Body of pancreas (tissue), 4 donors: ENCODE data around the gene SPTB. TPM values are rescaled to one million over a fixed set of nuclear protein-coding genes. Genes with fewer than 3 reads are reported as not detected.

Experiments
- ATAC-seq: fragments of 150-250 bp; one replicate; pipeline ENCODE4 v1.9.1; 2016
- DNase-seq, 4 donors: peaks; one replicate each; pipeline ENCODE4 v3.0.0-alpha.2; 2019
- H3K27ac ChIP-seq, 4 donors: fragments of 200-600 bp; sonication (generic); 1 replicate in 3 of 4; 2 replicates in 1 of 4; pipeline versions ENCODE4 v1.5.1 to v1.6.1; 2016 to 2019; ENCODE audit warnings: mild to moderate bottlenecking in 1 of 4, mixed read lengths in 1 of 4, moderate library complexity in 1 of 4
- H3K27me3 ChIP-seq, 2 donors: fragments of 200-600 bp; sonication (generic); one replicate each; pipeline ENCODE4 v1.6.0; 2016; ENCODE audit warnings: mild to moderate bottlenecking in 1 of 2
- H3K36me3 ChIP-seq, 2 donors: fragments of 200-600 bp; sonication (generic); replicated peaks in 1 of 2; 2 replicates each; pipeline ENCODE4 v1.5.1; 2016; ENCODE audit warnings: low read depth in 2 of 2; ENCODE audit not compliant: insufficient read depth in 1 of 2
- H3K4me1 ChIP-seq: fragments of 200-600 bp; sonication (generic); one replicate; pipeline ENCODE4 v1.6.0; 2016
- H3K4me3 ChIP-seq, 2 donors: fragments of 200-600 bp; sonication (generic); 1 replicate in 1 of 2; 2 replicates in 1 of 2; pipeline ENCODE4 v1.5.1; 2016 to 2019
- H3K9me3 ChIP-seq, 3 donors: fragments of 200-600 bp; sonication (generic); 1 replicate in 2 of 3; 2 replicates in 1 of 3; pipeline ENCODE4 v1.5.1; 2016
- POLR2A ChIP-seq, 3 donors: fragments of 450-650 bp; IDR thresholded peaks; one replicate each; pipeline ENCODE4 v1.6.1; 2016; ENCODE audit warnings: antibody characterized with exemption in 3 of 3, mild to moderate bottlenecking in 2 of 3
- WGBS, 2 donors: methylation state at CpG; one replicate each; pipeline ENCODE4 v1.1.5; 2017; 5-methylcytosine and 5-hydroxymethylcytosine counted together
- intact Hi-C: fragments of 100-400 bp; cut with DNase I; formaldehyde crosslinking; loops from one replicate; pipeline ENCODE4 v1.15.1; 2023
- total RNA-seq, 2 donors: library from RNA; depleted of rRNA; stranded (reverse); fragments of >200 nt; gene quantifications; one replicate each; pipeline ENCODE4 v1.1.0, GENCODE V29; 2016
- TF ChIP-seq, protein P1 (sequence below), 7 experiments: fragments of 450-650 bp in 4 of 7; fragments of 200-600 bp in 3 of 7; sonication (generic) in 3 of 7; IDR thresholded peaks; one replicate each; pipeline ENCODE4 v1.5.1; 2016 to 2019; ENCODE audit warnings: antibody characterized with exemption in 7 of 7

The SPTB gene
- total RNA-seq, 2 donors from 2014 or later: 3.4 to 8.6 TPM

DNA sequence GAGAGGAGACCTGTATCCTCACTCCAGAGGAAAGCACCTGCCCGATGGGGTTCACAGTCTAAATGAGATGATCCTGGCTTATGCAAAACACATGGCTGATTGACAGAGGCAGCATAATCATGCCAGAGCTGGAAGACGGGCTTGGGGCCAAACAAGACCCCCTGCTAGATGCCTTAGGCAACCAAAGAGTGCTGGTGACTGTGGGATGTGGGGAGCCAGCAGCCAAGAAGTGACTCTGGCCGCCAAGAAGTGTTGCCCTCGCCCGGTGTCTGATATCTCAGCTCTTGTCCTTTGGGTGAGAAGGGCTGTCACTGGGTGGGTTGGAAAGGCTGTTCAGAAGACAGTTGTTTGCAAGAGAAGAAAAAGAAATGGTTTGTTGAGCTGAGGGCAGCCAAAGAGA is 118.8 kb downstream of the SPTB start:
- TF ChIP-seq, protein P1, sequence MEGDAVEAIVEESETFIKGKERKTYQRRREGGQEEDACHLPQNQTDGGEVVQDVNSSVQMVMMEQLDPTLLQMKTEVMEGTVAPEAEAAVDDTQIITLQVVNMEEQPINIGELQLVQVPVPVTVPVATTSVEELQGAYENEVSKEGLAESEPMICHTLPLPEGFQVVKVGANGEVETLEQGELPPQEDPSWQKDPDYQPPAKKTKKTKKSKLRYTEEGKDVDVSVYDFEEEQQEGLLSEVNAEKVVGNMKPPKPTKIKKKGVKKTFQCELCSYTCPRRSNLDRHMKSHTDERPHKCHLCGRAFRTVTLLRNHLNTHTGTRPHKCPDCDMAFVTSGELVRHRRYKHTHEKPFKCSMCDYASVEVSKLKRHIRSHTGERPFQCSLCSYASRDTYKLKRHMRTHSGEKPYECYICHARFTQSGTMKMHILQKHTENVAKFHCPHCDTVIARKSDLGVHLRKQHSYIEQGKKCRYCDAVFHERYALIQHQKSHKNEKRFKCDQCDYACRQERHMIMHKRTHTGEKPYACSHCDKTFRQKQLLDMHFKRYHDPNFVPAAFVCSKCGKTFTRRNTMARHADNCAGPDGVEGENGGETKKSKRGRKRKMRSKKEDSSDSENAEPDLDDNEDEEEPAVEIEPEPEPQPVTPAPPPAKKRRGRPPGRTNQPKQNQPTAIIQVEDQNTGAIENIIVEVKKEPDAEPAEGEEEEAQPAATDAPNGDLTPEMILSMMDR (IDR thresholded peaks at IDR 0.05): no peak
- no peak for TF ChIP-seq POLR2A (IDR thresholded peaks at IDR 0.05)
- Histone ChIP-seq H3K36me3 (no peaks in the 10 kb centered on the region), H3K4me3 (no peak overlapping the region), H3K9me3 (no peaks in the 10 kb centered on the region), H3K27me3 (no peaks in the 10 kb centered on the region), H3K4me1 (peaks cover 66% of the 10 kb centered on the region), H3K27ac (peak overlapping the region; percentile 68 to 86 (median 74))
- DNase-seq (no peak), ATAC-seq (no peak)
- WGBS, 2 donors: 31 to 39% methylated on average over 4 to 5 of the region's 5 CpGs
- intact Hi-C loops: no loop called here

DNA sequence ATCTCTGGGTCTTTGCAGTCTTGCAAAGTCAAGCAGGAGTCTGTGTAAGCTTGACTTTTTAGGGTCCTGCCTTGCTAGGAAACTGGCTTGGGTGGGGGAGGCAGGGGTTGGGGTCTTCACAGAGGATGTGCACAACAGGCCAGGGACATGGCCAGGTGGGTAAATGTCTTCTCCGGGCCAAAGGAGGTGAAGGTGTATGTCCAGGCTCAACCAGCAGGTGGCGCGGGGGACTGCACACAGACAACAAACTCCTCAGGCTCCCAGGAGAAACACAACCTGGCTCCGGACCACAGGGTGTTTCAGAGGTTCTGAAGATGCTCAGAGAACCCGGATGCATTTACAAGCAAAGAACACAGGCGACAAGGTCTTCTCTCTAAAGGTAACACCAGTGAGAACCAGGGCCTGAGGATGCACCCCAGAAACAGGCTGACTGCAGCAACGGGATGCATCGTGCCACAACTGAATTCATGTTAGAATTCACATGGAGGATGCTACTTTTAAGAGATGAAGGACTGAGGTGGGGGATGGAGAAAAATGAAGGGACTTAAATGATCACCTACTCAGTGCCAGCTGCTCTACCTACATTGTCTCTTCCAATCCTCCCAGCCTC is 119.5 kb downstream of the SPTB start:
- DNase-seq (peak; percentile 55 to 75 (median 68)), ATAC-seq (no peak)
- 57 to 58% methylated on average over 8 of the region's 8 CpGs for WGBS, 2 donors
- H3K36me3 ChIP-seq: no peaks in the 10 kb centered on the region
- TF ChIP-seq POLR2A (IDR thresholded peaks at IDR 0.05): no peak
- TF ChIP-seq, protein P1 (IDR thresholded peaks at IDR 0.05): peak; percentile 31 to 58 (median 47)
- no peaks in the 10 kb centered on the region for H3K9me3 ChIP-seq
- intact Hi-C loops: no loop called here
- no peaks in the 10 kb centered on the region for H3K27me3 ChIP-seq
- H3K27ac ChIP-seq: no peak overlapping the region
- no peak overlapping the region for H3K4me3 ChIP-seq
- H3K4me1 ChIP-seq: peaks cover 70% of the 10 kb centered on the region

DNA sequence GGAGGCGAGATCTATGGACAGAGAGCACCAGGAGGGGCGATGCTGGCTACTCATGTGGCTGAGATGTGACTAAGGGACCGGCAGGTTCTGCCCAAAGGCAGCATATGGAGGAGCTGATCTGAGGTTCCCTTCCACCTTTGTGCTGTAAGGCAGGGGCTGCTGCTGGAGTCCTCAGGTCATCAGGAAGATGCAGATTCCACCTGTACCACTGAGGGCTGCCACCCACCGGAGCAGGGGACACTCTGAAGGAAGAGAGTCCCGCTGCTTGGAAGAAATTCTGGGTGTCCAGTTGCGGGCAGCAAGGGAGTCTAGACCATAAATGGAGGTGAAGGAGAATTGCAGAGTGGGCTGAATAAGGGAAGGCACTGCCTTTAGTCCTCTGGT is 120.2 kb downstream of the SPTB start:
- no peak for ATAC-seq
- Histone ChIP-seq H3K36me3 (no peaks in the 10 kb centered on the region), H3K9me3 (no peaks in the 10 kb centered on the region), H3K4me3 (no peak overlapping the region), H3K27me3 (no peaks in the 10 kb centered on the region), H3K27ac (peak overlapping the region in 3 of 4 donors; percentile 67 to 80 (median 75)), H3K4me1 (peaks cover 70% of the 10 kb centered on the region)
- WGBS, 2 donors: 91 to 93% methylated on average over 4 to 6 of the region's 6 CpGs
- TF ChIP-seq, protein P1 (IDR thresholded peaks at IDR 0.05): no peak
- TF ChIP-seq POLR2A (IDR thresholded peaks at IDR 0.05): no peak
- DNase-seq: no peak
- intact Hi-C loops: no loop called here

DNA sequence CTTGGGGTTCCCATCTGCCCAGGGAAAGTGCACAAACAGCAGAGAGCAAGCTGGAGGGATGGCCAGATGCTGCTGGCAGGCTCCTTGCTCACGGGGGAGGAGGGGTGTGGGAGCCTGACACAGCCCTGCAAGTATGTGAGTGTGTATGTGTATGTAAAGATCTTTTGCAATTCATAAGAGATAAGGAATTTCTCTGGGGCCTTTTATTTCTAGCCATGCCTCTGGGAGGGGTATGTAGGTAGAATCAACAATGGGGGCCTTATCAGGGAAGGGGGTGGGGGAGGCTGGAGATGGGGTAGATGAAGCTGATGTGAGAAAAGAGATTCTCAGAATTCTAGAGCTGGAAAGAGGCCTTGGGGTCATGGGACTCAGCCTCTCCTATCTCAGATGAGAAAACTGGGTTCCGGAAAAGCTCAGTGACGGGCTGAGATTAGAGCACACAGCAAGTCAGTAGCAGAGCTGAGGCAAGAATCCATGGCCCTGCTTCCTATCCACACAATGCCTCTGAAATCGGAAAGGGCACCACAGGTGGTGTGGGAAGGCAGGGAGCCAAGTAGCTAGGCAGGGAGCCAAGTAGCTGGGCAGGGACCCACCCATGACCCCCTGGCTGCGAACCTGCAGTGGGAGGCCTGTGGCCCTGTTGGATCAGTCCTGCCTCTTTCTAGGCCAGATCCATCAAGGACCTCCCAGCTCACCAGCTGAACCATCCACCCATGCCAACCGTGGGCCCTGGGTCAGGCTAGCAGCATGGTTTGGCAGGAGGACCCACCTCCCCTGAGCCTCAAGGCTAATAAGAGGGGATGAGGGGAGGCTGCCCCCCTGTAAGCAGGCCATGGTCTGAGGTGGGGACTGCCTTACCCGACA is 120.8 kb downstream of the SPTB start:
- H3K27me3 ChIP-seq: no peaks in the 10 kb centered on the region
- H3K27ac ChIP-seq: peak overlapping the region; percentile 67 to 80 (median 78)
- intact Hi-C loops: no loop called here
- H3K36me3 ChIP-seq: no peaks in the 10 kb centered on the region
- TF ChIP-seq, protein P1 (IDR thresholded peaks at IDR 0.05): no peak
- TF ChIP-seq POLR2A (IDR thresholded peaks at IDR 0.05): no peak
- ATAC-seq: peak; percentile 36
- WGBS, 2 donors: 29 to 34% methylated on average over 6 to 7 of the region's 7 CpGs
- peak; percentile 57 to 85 (median 76) for DNase-seq
- H3K9me3 ChIP-seq: no peaks in the 10 kb centered on the region
- no peak overlapping the region for H3K4me3 ChIP-seq
- H3K4me1 ChIP-seq: peaks cover 64% of the 10 kb centered on the region
